ENCODE measurements around the gene RNU4-1.
"Not testable (repeated sequence)": the region's sequence is repeated elsewhere in the genome, so short reads cannot be mapped to it uniquely, and the experiment has no call there.

RNU4-1 gene

GRCh38 chr12:120249266-120249874, 43.7 kb downstream of the RNU4-1 start:
- Histone ChIP-seq H3K9me2 (ENCODE audit: low read depth, low read length) (no peaks in the 10 kb centered on the region), H3K9me3 (ENCODE audit: low read length) (no peaks in the 10 kb centered on the region), H3K4me2 (ENCODE audit: low read length) (no peak overlapping the region), H3K27ac (ENCODE audit: low read depth, low read length, poor library complexity, severe bottlenecking) (no peak overlapping the region), H3K27me3 (ENCODE audit: insufficient read depth, low read length) (no peaks in the 10 kb centered on the region), H3K36me3 (ENCODE audit: insufficient read depth, low read length) (no peaks in the 10 kb centered on the region), H3K4me3 (ENCODE audit: low read depth, low read length, poor library complexity, severe bottlenecking) (no peak overlapping the region), H2AFZ (ENCODE audit: low read length) (no peak overlapping the region), H3K79me2 (ENCODE audit: insufficient read depth, low read length) (no peaks in the 10 kb centered on the region), H3K4me1 (ENCODE audit: insufficient read depth, low read length, severe bottlenecking) (no peaks in the 10 kb centered on the region), H3F3A (ENCODE audit: insufficient read depth, low read length) (no peaks in the 10 kb centered on the region), H3K9ac (ENCODE audit: low read length) (no peak overlapping the region), H4K20me1 (ENCODE audit: insufficient read depth, low read length) (no peaks in the 10 kb centered on the region)
- TF ChIP-seq EZH2 (IDR thresholded peaks at IDR 0.05; ENCODE audit: borderline replicate concordance, low read length) (no peak), CTCF (IDR thresholded peaks at IDR 0.05; ENCODE audit: low read length) (no peak)

DNA sequence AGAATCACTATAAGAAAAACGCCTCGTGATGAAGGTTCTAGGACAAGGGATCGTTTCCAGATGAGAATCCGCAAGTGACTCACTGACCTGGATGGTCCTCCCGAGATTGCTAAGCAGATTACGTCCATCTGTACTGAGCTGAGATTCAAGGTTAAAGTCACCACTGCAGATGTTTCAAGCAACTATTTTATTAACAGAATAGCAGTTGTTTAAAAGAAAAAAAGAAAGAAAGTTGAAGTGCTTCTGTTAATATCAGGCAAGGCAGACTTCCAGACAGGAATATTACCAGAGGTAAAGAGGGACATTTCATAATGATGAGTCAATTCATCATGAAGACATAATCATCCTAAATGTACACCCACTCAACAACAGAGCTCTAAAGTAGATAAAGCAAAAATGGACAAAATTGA, 45.4 kb downstream of the RNU4-1 start:
- no peaks in the 10 kb centered on the region for H3K9me3 ChIP-seq (ENCODE audit: low read length)
- no peaks in the 10 kb centered on the region for H3K36me3 ChIP-seq (ENCODE audit: insufficient read depth, low read length)
- TF ChIP-seq CTCF (IDR thresholded peaks at IDR 0.05; ENCODE audit: low read length), result no peak
- TF ChIP-seq EZH2 (IDR thresholded peaks at IDR 0.05; ENCODE audit: borderline replicate concordance, low read length), result no peak
- no peaks in the 10 kb centered on the region for H3K9me2 ChIP-seq (ENCODE audit: low read depth, low read length)
- no peak overlapping the region for H3K4me2 ChIP-seq (ENCODE audit: low read length)
- H3K9ac ChIP-seq (ENCODE audit: low read length), result no peak overlapping the region
- H4K20me1 ChIP-seq (ENCODE audit: insufficient read depth, low read length), result no peaks in the 10 kb centered on the region
- no peak overlapping the region for H2AFZ ChIP-seq (ENCODE audit: low read length)
- no peaks in the 10 kb centered on the region for H3K4me1 ChIP-seq (ENCODE audit: insufficient read depth, low read length, severe bottlenecking)
- H3F3A ChIP-seq (ENCODE audit: insufficient read depth, low read length), result no peaks in the 10 kb centered on the region
- H3K27me3 ChIP-seq (ENCODE audit: insufficient read depth, low read length), result no peaks in the 10 kb centered on the region
- no peak overlapping the region for H3K4me3 ChIP-seq (ENCODE audit: low read depth, low read length, poor library complexity, severe bottlenecking)
- H3K79me2 ChIP-seq (ENCODE audit: insufficient read depth, low read length), result no peaks in the 10 kb centered on the region
- no peak overlapping the region for H3K27ac ChIP-seq (ENCODE audit: low read depth, low read length, poor library complexity, severe bottlenecking)

DNA sequence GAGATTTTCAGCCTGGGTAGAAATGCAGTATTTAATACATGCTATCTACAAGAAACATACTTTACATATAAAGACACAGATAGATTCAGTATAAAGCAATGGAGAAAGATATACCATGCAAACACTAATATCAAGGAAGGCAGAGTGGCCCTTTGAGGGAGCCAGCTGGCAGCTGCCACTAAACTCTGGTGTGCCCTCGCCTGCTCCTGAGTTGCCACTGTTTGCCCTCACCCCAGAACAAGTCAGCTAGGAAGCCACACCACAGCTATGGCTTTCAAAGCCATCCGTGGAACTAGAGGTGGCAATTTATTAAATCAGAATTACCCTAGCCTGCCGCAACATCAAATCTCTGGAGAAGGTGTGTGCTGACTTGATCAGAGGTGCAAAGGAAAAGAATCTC, 45.9 kb downstream of the RNU4-1 start:
- Histone ChIP-seq H3K9ac (ENCODE audit: low read length) (no peak overlapping the region), H3K4me3 (ENCODE audit: low read depth, low read length, poor library complexity, severe bottlenecking) (no peak overlapping the region), H3K27ac (ENCODE audit: low read depth, low read length, poor library complexity, severe bottlenecking) (no peak overlapping the region), H3K4me2 (ENCODE audit: low read length) (no peak overlapping the region), H3K36me3 (ENCODE audit: insufficient read depth, low read length) (no peaks in the 10 kb centered on the region), H4K20me1 (ENCODE audit: insufficient read depth, low read length) (no peaks in the 10 kb centered on the region), H3K9me2 (ENCODE audit: low read depth, low read length) (no peaks in the 10 kb centered on the region), H3K4me1 (ENCODE audit: insufficient read depth, low read length, severe bottlenecking) (no peaks in the 10 kb centered on the region), H3K9me3 (ENCODE audit: low read length) (no peaks in the 10 kb centered on the region), H3F3A (ENCODE audit: insufficient read depth, low read length) (no peaks in the 10 kb centered on the region), H2AFZ (ENCODE audit: low read length) (no peak overlapping the region), H3K27me3 (ENCODE audit: insufficient read depth, low read length) (no peaks in the 10 kb centered on the region), H3K79me2 (ENCODE audit: insufficient read depth, low read length) (no peaks in the 10 kb centered on the region)
- no peak for TF ChIP-seq CTCF (IDR thresholded peaks at IDR 0.05; ENCODE audit: low read length)
- TF ChIP-seq EZH2 (IDR thresholded peaks at IDR 0.05; ENCODE audit: borderline replicate concordance, low read length), result no peak

GRCh38 chr12:120246705-120247104, 46.3 kb downstream of the RNU4-1 start:
- not testable (repeated sequence) for H2AFZ ChIP-seq (ENCODE audit: low read length); H3K27me3 ChIP-seq (ENCODE audit: insufficient read depth, low read length); H3K4me2 ChIP-seq (ENCODE audit: low read length); H3K79me2 ChIP-seq (ENCODE audit: insufficient read depth, low read length); H3F3A ChIP-seq (ENCODE audit: insufficient read depth, low read length); H4K20me1 ChIP-seq (ENCODE audit: insufficient read depth, low read length); H3K9me3 ChIP-seq (ENCODE audit: low read length); H3K4me1 ChIP-seq (ENCODE audit: insufficient read depth, low read length, severe bottlenecking); H3K27ac ChIP-seq (ENCODE audit: low read depth, low read length, poor library complexity, severe bottlenecking); H3K9me2 ChIP-seq (ENCODE audit: low read depth, low read length); H3K9ac ChIP-seq (ENCODE audit: low read length); H3K36me3 ChIP-seq (ENCODE audit: insufficient read depth, low read length); H3K4me3 ChIP-seq (ENCODE audit: low read depth, low read length, poor library complexity, severe bottlenecking)
